ENCODE measurements around the gene GRIN2A.

DNA sequence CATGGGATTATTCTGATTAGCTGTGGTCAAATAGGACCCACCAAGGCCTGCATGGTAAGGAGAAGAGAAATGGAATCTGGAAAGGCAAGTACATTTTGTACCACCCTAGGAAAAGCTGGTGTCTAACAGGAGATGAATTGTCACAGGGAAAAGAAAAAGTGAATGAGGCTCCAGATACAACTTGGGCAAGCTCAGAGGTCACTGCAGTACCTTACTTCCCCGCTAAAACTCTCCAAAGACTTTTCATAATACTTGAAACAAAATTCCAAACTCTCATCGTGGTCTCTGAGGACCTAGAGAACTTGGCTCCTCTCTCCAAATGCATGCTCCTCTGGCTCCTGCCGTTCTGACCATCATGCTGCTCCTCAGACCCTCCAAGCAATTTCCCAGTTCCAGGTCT is 262.8 kb downstream of the GRIN2A start:
- TF ChIP-seq, protein P1, sequence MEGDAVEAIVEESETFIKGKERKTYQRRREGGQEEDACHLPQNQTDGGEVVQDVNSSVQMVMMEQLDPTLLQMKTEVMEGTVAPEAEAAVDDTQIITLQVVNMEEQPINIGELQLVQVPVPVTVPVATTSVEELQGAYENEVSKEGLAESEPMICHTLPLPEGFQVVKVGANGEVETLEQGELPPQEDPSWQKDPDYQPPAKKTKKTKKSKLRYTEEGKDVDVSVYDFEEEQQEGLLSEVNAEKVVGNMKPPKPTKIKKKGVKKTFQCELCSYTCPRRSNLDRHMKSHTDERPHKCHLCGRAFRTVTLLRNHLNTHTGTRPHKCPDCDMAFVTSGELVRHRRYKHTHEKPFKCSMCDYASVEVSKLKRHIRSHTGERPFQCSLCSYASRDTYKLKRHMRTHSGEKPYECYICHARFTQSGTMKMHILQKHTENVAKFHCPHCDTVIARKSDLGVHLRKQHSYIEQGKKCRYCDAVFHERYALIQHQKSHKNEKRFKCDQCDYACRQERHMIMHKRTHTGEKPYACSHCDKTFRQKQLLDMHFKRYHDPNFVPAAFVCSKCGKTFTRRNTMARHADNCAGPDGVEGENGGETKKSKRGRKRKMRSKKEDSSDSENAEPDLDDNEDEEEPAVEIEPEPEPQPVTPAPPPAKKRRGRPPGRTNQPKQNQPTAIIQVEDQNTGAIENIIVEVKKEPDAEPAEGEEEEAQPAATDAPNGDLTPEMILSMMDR (conservative IDR thresholded peaks at IDR 0.05; ENCODE audit: low read length): no peak
- no peak for TF ChIP-seq EZH2phosphoT487 (IDR thresholded peaks at IDR 0.05; ENCODE audit: borderline replicate concordance, low read depth, low read length)

Measured in OCI-LY7 (cell line).